ENCODE results near the gene MYH7. TPM values are rescaled to one million over a fixed set of nuclear protein-coding genes. Genes with fewer than 3 reads are reported as not detected.

MYH7 gene
- total RNA-seq, result not detected

DNA sequence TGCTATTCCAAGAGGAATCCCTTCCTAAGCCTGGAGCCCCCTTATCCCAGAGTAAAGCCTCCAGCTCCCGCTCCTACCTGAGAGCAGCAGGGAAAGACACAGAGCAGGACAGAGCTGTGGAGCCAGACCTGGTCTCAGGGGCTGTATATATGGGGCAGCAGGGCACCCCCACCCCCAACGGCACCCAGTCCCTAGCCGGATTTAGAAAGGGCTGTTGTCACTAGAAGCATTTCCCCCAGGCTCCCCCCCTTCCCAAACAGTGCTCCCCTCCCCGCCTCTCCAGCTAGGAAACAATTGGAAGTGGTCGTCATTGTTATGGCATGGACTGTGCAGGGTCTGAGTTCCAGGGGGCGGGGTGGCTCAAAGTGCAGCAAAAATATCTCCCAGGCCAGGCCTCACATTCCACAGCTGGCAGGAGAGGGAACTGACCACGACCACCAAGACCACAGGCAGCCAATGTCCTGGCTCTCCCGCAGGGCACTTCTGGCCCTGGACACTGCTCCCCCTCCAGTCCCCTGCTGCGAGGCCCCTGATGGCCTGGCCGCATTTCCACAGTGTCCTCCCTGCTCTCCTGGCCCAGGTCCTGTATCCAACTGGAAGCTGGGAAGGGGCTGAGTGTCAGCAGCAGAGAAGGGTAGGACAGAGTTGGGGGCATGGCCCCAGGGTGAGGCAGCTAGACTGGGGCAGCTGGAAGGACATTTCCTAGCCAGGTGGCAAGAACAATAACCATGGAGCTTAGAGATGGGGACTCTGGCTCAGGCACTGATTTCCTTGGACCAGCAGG lies at the start of gene MYH7:
Gene MYH7, minus strand, starts transcription at position 118 of the 784 bp plus-strand sequence. CDS start 1,928 bp downstream, outside the sequence.
- ATAC-seq (no peak), DNase-seq (ENCODE audit: low spot score) (no peak)
- H3K4me3 Mint-ChIP-seq, result no peak within 1 kb of the TSS
- H3K4me1 Mint-ChIP-seq (ENCODE audit: low read depth in 2 of 2), result no peaks in the 10 kb centered on the region
- peaks cover 22 to 27% of the 10 kb centered on the region in 2 donors for H3K27me3 Mint-ChIP-seq
- H3K9me3 Mint-ChIP-seq, result no peaks in the 10 kb centered on the region
- H3K27ac Mint-ChIP-seq, result no peak within 1 kb of the TSS
- H3K36me3 Mint-ChIP-seq, result no peaks in the 10 kb centered on the region

DNA sequence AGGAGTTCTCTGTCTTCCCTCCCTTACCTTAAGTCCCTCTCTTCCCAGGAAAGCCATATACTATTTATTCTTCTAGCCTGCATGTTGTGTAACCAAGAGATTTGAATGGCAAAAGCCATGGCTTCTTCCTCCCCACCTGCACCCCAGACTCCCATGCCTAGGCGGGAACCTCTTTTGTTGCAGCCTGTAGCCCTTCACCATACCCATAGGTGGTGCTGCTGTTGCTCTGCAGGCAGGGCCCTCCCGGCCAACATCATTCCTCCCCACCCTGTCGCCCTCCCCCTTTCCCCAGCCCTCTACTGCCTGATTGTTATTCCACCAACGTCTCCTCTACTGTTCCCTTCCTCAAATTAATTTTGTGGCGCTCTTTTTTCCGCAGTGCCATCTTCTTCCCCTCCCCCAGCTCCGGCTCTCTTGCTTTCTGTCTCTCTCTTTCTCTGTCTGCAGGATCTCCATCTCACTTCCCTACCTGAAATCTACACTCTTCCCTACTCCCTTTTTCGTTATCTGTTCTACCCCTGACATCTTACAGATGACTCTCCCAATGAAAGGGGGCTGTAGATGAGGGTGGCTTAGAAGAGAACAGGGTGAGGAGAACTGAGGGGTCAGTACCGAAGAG lies 47.9 kb upstream of the MYH7 start:
- Mint-ChIP-seq H3K4me1 (ENCODE audit: low read depth in 2 of 2) (peaks cover 10 to 15% of the 10 kb centered on the region in 2 donors), H3K27me3 (no peaks in the 10 kb centered on the region), H3K27ac (no peak overlapping the region), H3K36me3 (peaks cover 8% of the 10 kb centered on the region), H3K4me3 (no peak overlapping the region), H3K9me3 (no peaks in the 10 kb centered on the region)
- no peak for ATAC-seq
- DNase-seq (ENCODE audit: low spot score), result no peak

GRCh38 chr14:23482823-23483148 lies 47.3 kb upstream of the MYH7 start:
- ATAC-seq (no peak), DNase-seq (ENCODE audit: low spot score) (no peak)
- H3K27me3 Mint-ChIP-seq, result no peaks in the 10 kb centered on the region
- no peak overlapping the region for H3K4me3 Mint-ChIP-seq
- H3K4me1 Mint-ChIP-seq (ENCODE audit: low read depth in 2 of 2), result peaks cover 10 to 17% of the 10 kb centered on the region in 2 donors
- H3K9me3 Mint-ChIP-seq, result no peaks in the 10 kb centered on the region
- no peak overlapping the region for H3K27ac Mint-ChIP-seq
- peaks cover 14% of the 10 kb centered on the region for H3K36me3 Mint-ChIP-seq

- Mint-ChIP-seq H3K36me3 (peaks cover 20% of the 10 kb centered on the region), H3K4me3 (no peak overlapping the region), H3K27me3 (no peaks in the 10 kb centered on the region), H3K9me3 (no peaks in the 10 kb centered on the region), H3K4me1 (ENCODE audit: low read depth in 2 of 2) (peaks cover 10 to 19% of the 10 kb centered on the region in 2 donors), H3K27ac (no peak overlapping the region)
- ATAC-seq (no peak), DNase-seq (ENCODE audit: low spot score) (no peak)
Measured at GRCh38 chr14:23481979-23482822, 46.7 kb upstream of the MYH7 start.

GRCh38 chr14:23481362-23481970 lies 46.0 kb upstream of the MYH7 start:
- H3K27ac Mint-ChIP-seq, result no peak overlapping the region
- H3K4me1 Mint-ChIP-seq (ENCODE audit: low read depth in 2 of 2), result peaks cover 9 to 18% of the 10 kb centered on the region in 2 donors
- no peak for DNase-seq (ENCODE audit: low spot score)
- no peaks in the 10 kb centered on the region for H3K27me3 Mint-ChIP-seq
- H3K9me3 Mint-ChIP-seq, result no peaks in the 10 kb centered on the region
- no peak for ATAC-seq
- H3K4me3 Mint-ChIP-seq, result no peak overlapping the region
- peaks cover 22% of the 10 kb centered on the region for H3K36me3 Mint-ChIP-seq

DNA sequence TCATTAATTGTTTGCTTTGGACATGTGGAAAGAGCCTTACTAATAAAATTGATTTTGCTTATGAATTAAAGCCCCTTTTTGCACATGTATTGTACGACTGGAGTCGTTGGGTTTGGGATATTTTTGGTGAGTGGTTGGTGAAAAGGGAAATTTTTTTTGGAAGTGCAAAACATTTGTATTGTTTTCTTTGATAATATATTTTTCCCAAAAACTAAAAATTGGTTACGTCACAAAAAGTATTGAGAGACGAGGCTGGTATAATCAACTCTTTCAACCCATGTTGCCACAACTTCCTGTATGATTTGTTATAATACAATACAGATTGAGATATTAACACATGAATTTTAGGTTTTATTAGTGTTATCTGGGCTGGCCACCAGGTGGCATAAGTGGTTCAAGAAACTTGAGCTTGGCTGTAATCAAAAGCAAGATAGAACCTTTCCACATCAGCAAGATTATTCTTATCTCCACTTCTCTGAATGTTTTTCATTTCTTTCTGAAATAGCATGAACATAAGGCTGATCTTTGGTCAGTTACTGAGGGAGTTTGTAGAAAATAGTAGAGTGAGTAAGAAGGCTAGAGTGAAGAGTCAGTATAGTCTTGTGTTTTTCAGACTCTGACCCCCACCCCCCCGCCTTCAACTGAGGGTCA lies 42.8 kb upstream of the MYH7 start:
- Mint-ChIP-seq H3K27ac (no peak overlapping the region), H3K27me3 (no peaks in the 10 kb centered on the region), H3K36me3 (peaks cover 38% of the 10 kb centered on the region), H3K4me3 (no peak overlapping the region), H3K9me3 (no peaks in the 10 kb centered on the region), H3K4me1 (ENCODE audit: low read depth in 2 of 2) (peaks cover 6 to 11% of the 10 kb centered on the region in 2 donors)
- DNase-seq (ENCODE audit: low spot score), result no peak
- ATAC-seq, result no peak

DNA sequence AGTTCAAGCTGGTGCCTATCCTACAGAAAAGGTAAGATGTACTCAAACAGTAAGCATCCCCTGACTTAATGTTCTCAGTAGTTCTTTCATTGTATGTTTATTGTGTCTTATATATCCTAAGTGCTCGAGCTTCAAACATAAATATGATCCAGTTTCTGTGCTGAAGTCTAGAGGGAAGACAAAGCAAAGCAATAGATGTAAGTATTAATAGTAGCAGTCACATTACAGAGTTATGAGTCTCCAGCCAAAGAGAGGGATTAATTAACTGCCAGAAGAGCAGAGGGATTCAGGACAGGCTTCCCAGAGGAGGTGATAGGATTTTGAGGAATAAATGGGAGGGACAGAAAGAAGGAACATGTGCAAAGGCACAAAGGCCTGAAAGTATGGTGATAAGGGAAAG lies 35.5 kb upstream of the MYH7 start:
- no peak for ATAC-seq
- no peak for DNase-seq (ENCODE audit: low spot score)
- H3K4me1 Mint-ChIP-seq (ENCODE audit: low read depth in 2 of 2), result peaks cover 8 to 9% of the 10 kb centered on the region in 2 donors
- H3K36me3 Mint-ChIP-seq, result peaks cover 18% of the 10 kb centered on the region
- H3K9me3 Mint-ChIP-seq, result no peaks in the 10 kb centered on the region
- H3K27ac Mint-ChIP-seq, result no peak overlapping the region
- no peak overlapping the region for H3K4me3 Mint-ChIP-seq
- peaks cover 0 to 2% of the 10 kb centered on the region in 2 donors for H3K27me3 Mint-ChIP-seq

DNA sequence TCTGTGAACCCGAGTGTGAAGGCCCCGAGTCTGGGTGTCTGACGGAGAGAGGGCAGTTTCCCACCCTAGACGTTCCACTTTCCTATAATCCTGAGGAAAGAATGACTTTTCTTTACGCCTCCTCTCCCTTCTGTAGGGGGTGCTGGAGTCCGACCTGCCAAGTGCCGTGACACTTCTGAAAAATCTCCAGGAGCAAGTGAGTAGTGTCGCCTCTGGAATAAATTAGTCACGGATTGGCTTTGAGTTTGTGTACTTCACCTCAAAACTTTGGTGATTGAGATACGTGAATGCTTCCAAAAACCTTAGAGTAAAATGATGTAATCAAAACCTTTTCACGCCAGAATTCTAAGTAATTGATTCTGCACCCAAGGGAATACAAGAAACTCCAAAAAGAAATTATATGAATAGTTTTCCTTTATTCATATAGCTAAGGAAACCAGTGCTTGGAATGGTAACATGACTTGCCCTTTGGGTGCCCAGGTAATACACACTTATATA lies 34.5 kb upstream of the MYH7 start:
- Mint-ChIP-seq H3K27ac (no peak overlapping the region), H3K36me3 (peaks cover 14% of the 10 kb centered on the region), H3K9me3 (no peaks in the 10 kb centered on the region)

DNA sequence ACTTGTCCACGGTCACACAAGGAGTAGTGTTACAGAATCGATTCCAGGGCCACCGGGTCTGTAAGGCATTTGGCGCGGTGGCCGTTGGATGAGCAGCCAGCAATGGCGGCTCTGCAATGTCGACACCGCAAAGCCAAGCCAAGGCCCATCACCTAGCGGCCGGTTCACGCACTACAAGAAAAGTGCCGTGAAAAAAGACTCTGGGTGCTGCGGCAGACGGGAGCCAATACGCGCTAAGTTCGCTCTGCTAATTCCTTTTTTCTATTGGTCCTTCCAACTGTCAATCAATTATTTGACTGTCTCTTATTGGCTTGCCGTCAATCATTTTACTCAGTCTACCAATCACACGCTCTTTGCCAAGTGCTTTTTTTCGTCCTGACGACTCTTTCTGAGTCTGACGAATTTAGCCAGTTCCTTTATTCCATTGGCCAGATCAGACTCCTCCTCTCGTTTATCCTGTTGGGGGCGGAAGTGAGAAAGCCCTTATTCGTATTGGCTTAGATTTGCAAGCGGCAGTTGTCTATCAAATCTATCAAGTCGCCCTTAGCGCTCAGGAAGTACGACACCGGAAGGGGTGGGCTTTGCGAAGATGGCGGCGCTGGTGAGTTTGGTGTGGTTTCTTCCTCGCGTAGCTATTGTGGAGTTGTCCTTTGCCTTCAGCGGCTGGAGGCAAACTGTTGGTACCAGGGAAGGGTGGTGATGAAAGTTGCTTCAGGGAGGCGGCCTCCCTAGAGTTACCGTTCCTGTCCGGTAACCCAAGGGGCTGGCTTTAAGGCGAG lies 33.9 kb upstream of the MYH7 start, which contains the start of gene NGDN:
Gene NGDN, plus strand, starts transcription at position 577 of the 779 bp plus-strand sequence. Its CDS starts 13 bp downstream, at position 590.
- ATAC-seq (peak; percentile 98 to 99), DNase-seq (ENCODE audit: low spot score) (peak; percentile 95)
- peaks cover 10% of the 10 kb centered on the region for H3K36me3 Mint-ChIP-seq
- no peak within 1 kb of the TSS for H3K27ac Mint-ChIP-seq
- peaks cover 0 to 2% of the 10 kb centered on the region in 2 donors for H3K27me3 Mint-ChIP-seq
- H3K9me3 Mint-ChIP-seq, result no peaks in the 10 kb centered on the region
- H3K4me1 Mint-ChIP-seq (ENCODE audit: low read depth in 2 of 2), result peaks cover 6 to 8% of the 10 kb centered on the region in 2 donors
- H3K4me3 Mint-ChIP-seq, result no peak within 1 kb of the TSS

More for the DNA sequence above, 34.5 kb upstream of the MYH7 start:
- ATAC-seq (peak; percentile 0 to 3), DNase-seq (ENCODE audit: low spot score) (no peak)
- H3K4me3 Mint-ChIP-seq, result no peak overlapping the region
- peaks cover 8 to 9% of the 10 kb centered on the region in 2 donors for H3K4me1 Mint-ChIP-seq (ENCODE audit: low read depth in 2 of 2)
- peaks cover 0 to 2% of the 10 kb centered on the region in 2 donors for H3K27me3 Mint-ChIP-seq

DNA sequence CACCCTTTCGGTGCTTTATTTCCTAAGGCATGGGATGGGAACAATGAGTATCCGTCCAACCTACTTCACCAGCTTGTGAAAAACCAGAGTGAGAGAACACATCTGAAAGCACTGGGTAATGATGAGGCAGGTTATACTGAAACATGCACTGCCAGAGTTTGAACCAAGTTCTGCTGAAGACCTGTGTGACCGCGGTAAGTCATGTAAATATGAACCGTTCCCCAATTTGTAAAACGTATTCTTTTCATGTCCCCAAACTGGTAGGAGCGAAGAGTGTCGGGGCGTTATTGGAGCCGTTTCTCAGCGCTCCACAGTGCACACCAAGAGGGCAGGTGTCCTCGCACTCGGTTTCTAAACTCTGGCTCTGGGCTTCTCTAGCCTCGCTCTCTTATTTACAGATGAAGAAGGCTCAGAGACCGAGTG lies 33.3 kb upstream of the MYH7 start:
- H3K27me3 Mint-ChIP-seq, result peaks cover 0 to 2% of the 10 kb centered on the region in 2 donors
- no peak for DNase-seq (ENCODE audit: low spot score)
- H3K27ac Mint-ChIP-seq, result no peak overlapping the region
- no peak overlapping the region for H3K4me3 Mint-ChIP-seq
- H3K9me3 Mint-ChIP-seq, result no peaks in the 10 kb centered on the region
- peaks cover 6 to 8% of the 10 kb centered on the region in 2 donors for H3K4me1 Mint-ChIP-seq (ENCODE audit: low read depth in 2 of 2)
- H3K36me3 Mint-ChIP-seq, result peaks cover 7% of the 10 kb centered on the region
- ATAC-seq, result no peak

DNA sequence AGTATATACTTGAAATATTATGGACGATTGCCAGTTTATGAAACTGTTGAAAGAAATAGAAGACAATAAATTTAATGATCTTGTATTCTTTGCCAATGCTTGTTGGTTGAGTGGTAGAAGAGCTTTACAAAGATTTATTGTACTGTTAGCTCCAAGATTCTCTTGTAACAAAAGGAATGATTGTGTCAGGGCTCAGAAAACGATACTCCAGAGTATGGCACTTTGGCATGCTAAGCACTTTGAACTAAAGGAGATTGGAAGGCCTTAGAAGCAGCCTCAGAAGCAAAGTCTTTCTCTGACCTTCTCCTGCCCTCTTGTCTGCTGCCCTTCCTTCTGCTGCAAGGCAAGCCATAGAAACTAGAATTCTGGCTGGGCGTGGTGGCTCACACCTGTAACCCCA lies 29.8 kb upstream of the MYH7 start:
- H3K36me3 Mint-ChIP-seq, result no peaks in the 10 kb centered on the region
- H3K4me1 Mint-ChIP-seq (ENCODE audit: low read depth in 2 of 2), result no peaks in the 10 kb centered on the region
- ATAC-seq (no peak), DNase-seq (ENCODE audit: low spot score) (no peak)
- H3K9me3 Mint-ChIP-seq, result no peaks in the 10 kb centered on the region
- no peak overlapping the region for H3K27ac Mint-ChIP-seq
- no peak overlapping the region for H3K4me3 Mint-ChIP-seq
- peaks cover 3 to 4% of the 10 kb centered on the region in 2 donors for H3K27me3 Mint-ChIP-seq

GRCh38 chr14:23464700-23465099 lies 29.2 kb upstream of the MYH7 start:
- no peaks in the 10 kb centered on the region for H3K9me3 Mint-ChIP-seq
- DNase-seq (ENCODE audit: low spot score) (no peak), ATAC-seq (no peak)
- H3K27me3 Mint-ChIP-seq, result peaks cover 8 to 9% of the 10 kb centered on the region in 2 donors
- no peak overlapping the region for H3K4me3 Mint-ChIP-seq
- H3K4me1 Mint-ChIP-seq (ENCODE audit: low read depth in 2 of 2), result no peaks in the 10 kb centered on the region
- no peak overlapping the region for H3K27ac Mint-ChIP-seq
- no peaks in the 10 kb centered on the region for H3K36me3 Mint-ChIP-seq
